ENCODE data around the gene SLC24A4. TPM values are rescaled to one million over a fixed set of nuclear protein-coding genes. Genes with fewer than 3 reads are reported as not detected.

Gene SLC24A4
- total RNA-seq, 1 donor from 2014 or later: 3.5 TPM

GRCh38 chr14:92475037-92475436, 152.1 kb downstream of the SLC24A4 start:
- no peak for TF ChIP-seq CTCF (IDR thresholded peaks at IDR 0.05)
- Histone ChIP-seq H3K9me3 (no peaks in the 10 kb centered on the region), H3K36me3 (no peaks in the 10 kb centered on the region), H3K27me3 (ENCODE audit: low read depth) (no peaks in the 10 kb centered on the region), H3K4me1 (peaks cover 32% of the 10 kb centered on the region), H3K4me3 (no peak overlapping the region), H3K27ac (peak overlapping the region; percentile 9)
- DNase-seq (no peak), ATAC-seq (no peak)
- intact Hi-C loops (cut with DNase I): no loop called here

- intact Hi-C loops (cut with DNase I): no loop called here
- Histone ChIP-seq H3K36me3 (no peaks in the 10 kb centered on the region), H3K27ac (peak overlapping the region; percentile 9), H3K4me1 (peaks cover 32% of the 10 kb centered on the region), H3K9me3 (no peaks in the 10 kb centered on the region), H3K27me3 (ENCODE audit: low read depth) (no peaks in the 10 kb centered on the region), H3K4me3 (no peak overlapping the region)
- peak; percentile 74 for DNase-seq
- no peak for TF ChIP-seq CTCF (IDR thresholded peaks at IDR 0.05)
- peak; percentile 65 to 69 for ATAC-seq
These were observed 152.7 kb downstream of the SLC24A4 start for GRCh38 chr14:92475451-92476187.

GRCh38 chr14:92480856-92481255, 157.9 kb downstream of the SLC24A4 start:
- DNase-seq: no peak
- Histone ChIP-seq H3K4me3 (no peak overlapping the region), H3K27ac (no peak overlapping the region), H3K27me3 (ENCODE audit: low read depth) (no peaks in the 10 kb centered on the region), H3K9me3 (no peaks in the 10 kb centered on the region), H3K4me1 (peaks cover 23% of the 10 kb centered on the region), H3K36me3 (no peaks in the 10 kb centered on the region)
- no peak for TF ChIP-seq CTCF (IDR thresholded peaks at IDR 0.05)
- no peak for ATAC-seq
- intact Hi-C loops (cut with DNase I): no loop called here

- ATAC-seq (no peak), DNase-seq (no peak)
- no peak overlapping the region for H3K4me3 ChIP-seq
- no peaks in the 10 kb centered on the region for H3K36me3 ChIP-seq
- peaks cover 23% of the 10 kb centered on the region for H3K4me1 ChIP-seq
- no peaks in the 10 kb centered on the region for H3K9me3 ChIP-seq
- intact Hi-C loops (cut with DNase I): no loop called here
- no peak for TF ChIP-seq CTCF (IDR thresholded peaks at IDR 0.05)
- H3K27ac ChIP-seq: no peak overlapping the region
- no peaks in the 10 kb centered on the region for H3K27me3 ChIP-seq (ENCODE audit: low read depth)
These were observed 158.4 kb downstream of the SLC24A4 start for GRCh38 chr14:92481386-92481785.

GRCh38 chr14:92481811-92482555, 159.0 kb downstream of the SLC24A4 start:
- Histone ChIP-seq H3K9me3 (no peaks in the 10 kb centered on the region), H3K36me3 (no peaks in the 10 kb centered on the region), H3K27me3 (ENCODE audit: low read depth) (no peaks in the 10 kb centered on the region), H3K4me3 (no peak overlapping the region), H3K4me1 (peaks cover 26% of the 10 kb centered on the region), H3K27ac (no peak overlapping the region)
- DNase-seq: no peak
- intact Hi-C loops (cut with DNase I): no loop called here
- TF ChIP-seq CTCF (IDR thresholded peaks at IDR 0.05): no peak
- no peak for ATAC-seq

Data from lower lobe of right lung (tissue), 2 donors.